ENCODE measurements around the gene BCL11B. TPM values are rescaled to one million over a fixed set of nuclear protein-coding genes. Genes with fewer than 3 reads are reported as not detected.
A peak's percentile ranks its signal among the peaks of the same experiment; 100 is the strongest.

Gene BCL11B
- total RNA-seq, 1 experiment from 2014 or later, result 6.1 TPM

- Histone ChIP-seq H3K27me3 (ENCODE audit: control insufficient read depth, insufficient read depth, low read length) (no peaks in the 10 kb centered on the region), H3K36me3 (replicated peaks; ENCODE audit: control insufficient read depth, insufficient read depth, low read length) (no peaks in the 10 kb centered on the region), H3K4me3 (ENCODE audit: insufficient read depth, low read depth, low read length) (no peak overlapping the region)
- DNase-seq, result no peak
Observed at GRCh38 chr14:99304208-99304607, 32.2 kb upstream of the BCL11B start.

- peak; percentile 56 for DNase-seq
- no peaks in the 10 kb centered on the region for H3K36me3 ChIP-seq (replicated peaks; ENCODE audit: control insufficient read depth, insufficient read depth, low read length)
- H3K27me3 ChIP-seq (ENCODE audit: control insufficient read depth, insufficient read depth, low read length), result no peaks in the 10 kb centered on the region
- H3K4me3 ChIP-seq (ENCODE audit: insufficient read depth, low read depth, low read length), result no peak overlapping the region
Observed at GRCh38 chr14:99300190-99300589, 28.2 kb upstream of the BCL11B start.

- H3K4me3 ChIP-seq (ENCODE audit: insufficient read depth, low read depth, low read length), result no peak overlapping the region
- peak; percentile 43 for DNase-seq
- H3K27me3 ChIP-seq (ENCODE audit: control insufficient read depth, insufficient read depth, low read length), result no peaks in the 10 kb centered on the region
- H3K36me3 ChIP-seq (replicated peaks; ENCODE audit: control insufficient read depth, insufficient read depth, low read length), result no peaks in the 10 kb centered on the region
Observed at GRCh38 chr14:99296517-99296916, 24.5 kb upstream of the BCL11B start.

- H3K36me3 ChIP-seq (replicated peaks; ENCODE audit: control insufficient read depth, insufficient read depth, low read length), result no peaks in the 10 kb centered on the region
- no peak overlapping the region for H3K4me3 ChIP-seq (ENCODE audit: insufficient read depth, low read depth, low read length)
- H3K27me3 ChIP-seq (ENCODE audit: control insufficient read depth, insufficient read depth, low read length), result no peaks in the 10 kb centered on the region
- peak; percentile 35 for DNase-seq
Observed at GRCh38 chr14:99289394-99290189, 17.6 kb upstream of the BCL11B start.

- H3K36me3 ChIP-seq (replicated peaks; ENCODE audit: control insufficient read depth, insufficient read depth, low read length), result no peaks in the 10 kb centered on the region
- no peak for DNase-seq
- no peaks in the 10 kb centered on the region for H3K27me3 ChIP-seq (ENCODE audit: control insufficient read depth, insufficient read depth, low read length)
- no peak overlapping the region for H3K4me3 ChIP-seq (ENCODE audit: insufficient read depth, low read depth, low read length)
Observed at GRCh38 chr14:99288948-99289347, 17.0 kb upstream of the BCL11B start.

GRCh38 chr14:99287269-99287942 is 15.4 kb upstream of the BCL11B start:
- no peaks in the 10 kb centered on the region for H3K36me3 ChIP-seq (replicated peaks; ENCODE audit: control insufficient read depth, insufficient read depth, low read length)
- no peaks in the 10 kb centered on the region for H3K27me3 ChIP-seq (ENCODE audit: control insufficient read depth, insufficient read depth, low read length)
- no peak for DNase-seq
- no peak overlapping the region for H3K4me3 ChIP-seq (ENCODE audit: insufficient read depth, low read depth, low read length)

GRCh38 chr14:99286761-99287160 is 14.8 kb upstream of the BCL11B start:
- Histone ChIP-seq H3K36me3 (replicated peaks; ENCODE audit: control insufficient read depth, insufficient read depth, low read length) (no peaks in the 10 kb centered on the region), H3K27me3 (ENCODE audit: control insufficient read depth, insufficient read depth, low read length) (no peaks in the 10 kb centered on the region), H3K4me3 (ENCODE audit: insufficient read depth, low read depth, low read length) (no peak overlapping the region)
- DNase-seq, result no peak

GRCh38 chr14:99284254-99285004 is 12.4 kb upstream of the BCL11B start:
- H3K27me3 ChIP-seq (ENCODE audit: control insufficient read depth, insufficient read depth, low read length), result no peaks in the 10 kb centered on the region
- no peak overlapping the region for H3K4me3 ChIP-seq (ENCODE audit: insufficient read depth, low read depth, low read length)
- DNase-seq, result peak; percentile 47

GRCh38 chr14:99282261-99283050 is 10.5 kb upstream of the BCL11B start:
- no peaks in the 10 kb centered on the region for H3K27me3 ChIP-seq (ENCODE audit: control insufficient read depth, insufficient read depth, low read length)
- H3K4me3 ChIP-seq (ENCODE audit: insufficient read depth, low read depth, low read length), result no peak overlapping the region
- DNase-seq, result no peak
- H3K36me3 ChIP-seq (replicated peaks; ENCODE audit: control insufficient read depth, insufficient read depth, low read length), result no peaks in the 10 kb centered on the region

More at GRCh38 chr14:99284254-99285004, 12.4 kb upstream of the BCL11B start:
- H3K36me3 ChIP-seq (replicated peaks; ENCODE audit: control insufficient read depth, insufficient read depth, low read length), result no peaks in the 10 kb centered on the region

GRCh38 chr14:99281396-99281795 is 9.4 kb upstream of the BCL11B start:
- Histone ChIP-seq H3K27me3 (ENCODE audit: control insufficient read depth, insufficient read depth, low read length) (no peaks in the 10 kb centered on the region), H3K4me3 (ENCODE audit: insufficient read depth, low read depth, low read length) (no peak overlapping the region), H3K36me3 (replicated peaks; ENCODE audit: control insufficient read depth, insufficient read depth, low read length) (no peaks in the 10 kb centered on the region)
- DNase-seq, result no peak

GRCh38 chr14:99280852-99281251 is 8.9 kb upstream of the BCL11B start:
- Histone ChIP-seq H3K36me3 (replicated peaks; ENCODE audit: control insufficient read depth, insufficient read depth, low read length) (no peaks in the 10 kb centered on the region), H3K27me3 (ENCODE audit: control insufficient read depth, insufficient read depth, low read length) (no peaks in the 10 kb centered on the region; the same call in 1 of the 2 replicates), H3K4me3 (ENCODE audit: insufficient read depth, low read depth, low read length) (no peak overlapping the region)
- no peak for DNase-seq

GRCh38 chr14:99280066-99280731 is 8.2 kb upstream of the BCL11B start:
- no peaks in the 10 kb centered on the region for H3K36me3 ChIP-seq (replicated peaks; ENCODE audit: control insufficient read depth, insufficient read depth, low read length)
- no peak for DNase-seq
- H3K27me3 ChIP-seq (ENCODE audit: control insufficient read depth, insufficient read depth, low read length), result no peaks in the 10 kb centered on the region; the same call in 1 of the 2 replicates
- H3K4me3 ChIP-seq (ENCODE audit: insufficient read depth, low read depth, low read length), result no peak overlapping the region

- no peak overlapping the region for H3K4me3 ChIP-seq (ENCODE audit: insufficient read depth, low read depth, low read length)
- H3K27me3 ChIP-seq (ENCODE audit: control insufficient read depth, insufficient read depth, low read length), result no peaks in the 10 kb centered on the region; the same call in 1 of the 2 replicates
- no peaks in the 10 kb centered on the region for H3K36me3 ChIP-seq (replicated peaks; ENCODE audit: control insufficient read depth, insufficient read depth, low read length)
- no peak for DNase-seq
Observed at GRCh38 chr14:99278836-99279235, 6.8 kb upstream of the BCL11B start.

GRCh38 chr14:99277530-99277929 is 5.5 kb upstream of the BCL11B start:
- H3K27me3 ChIP-seq (ENCODE audit: control insufficient read depth, insufficient read depth, low read length), result no peaks in the 10 kb centered on the region; the same call in 1 of the 2 replicates

More at GRCh38 chr14:99277530-99277929, 5.5 kb upstream of the BCL11B start:
- DNase-seq, result peak; percentile 47
- Histone ChIP-seq H3K36me3 (replicated peaks; ENCODE audit: control insufficient read depth, insufficient read depth, low read length) (no peaks in the 10 kb centered on the region), H3K4me3 (ENCODE audit: insufficient read depth, low read depth, low read length) (no peak overlapping the region)

All from H7 (cell line).